ENCODE measurements around the gene ZFC3H1. TPM values are rescaled to one million over a fixed set of nuclear protein-coding genes. Genes with fewer than 3 reads are reported as not detected.

Gene ZFC3H1
- total and polyA plus RNA-seq, 2 of the 8 experiments (the other 6 are each of a cell fraction or from before 2014, with no cell fraction given) = 20.0 to 32.4 TPM

- no peak overlapping the region for H2BK20ac ChIP-seq (ENCODE audit: low read length)
- no peaks in the 10 kb centered on the region for H3K23me2 ChIP-seq (ENCODE audit: low read depth, low read length)
- H3K79me1 ChIP-seq (ENCODE audit: low read depth, low read length) = no peaks in the 10 kb centered on the region
- H3K4ac ChIP-seq (replicated peaks; ENCODE audit: insufficient read length, low read depth, low read length) = no peak overlapping the region
- no peak overlapping the region for H3K4me2 ChIP-seq (ENCODE audit: insufficient read depth in 1 of 2, low read depth in 2 of 2, low read length in 2 of 2)
- no peak overlapping the region for H2BK5ac ChIP-seq (ENCODE audit: low read depth, low read length)
- TF ChIP-seq CTBP2 (IDR thresholded peaks at IDR 0.05; ENCODE audit: borderline replicate concordance, insufficient read depth, insufficient read length, low read length) (no peak), E2F6 (IDR thresholded peaks at IDR 0.05) (no peak), BACH1 (IDR thresholded peaks at IDR 0.05; ENCODE audit: low read length) (no peak), PHF8 (conservative IDR thresholded peaks at IDR 0.05; ENCODE audit: low read depth, low read length) (no peak), TAF7 (optimal IDR thresholded peaks at IDR 0.05; ENCODE audit: borderline replicate concordance, low read depth, low read length) (no peak)
- H2BK120ac ChIP-seq (replicated peaks; ENCODE audit: low read depth, low read length) = no peak overlapping the region
- no peaks in the 10 kb centered on the region for H3K36me3 ChIP-seq (ENCODE audit: control insufficient read depth in 2 of 4, insufficient read depth in 4 of 4, low read length in 3 of 4)
- peaks cover 0 to 1% (median 0%) of the 10 kb centered on the region in 4 experiments; a peak in 1 of 7 replicates for H3K27me3 ChIP-seq (replicated peaks in 1 of 4; ENCODE audit: control insufficient read depth in 3 of 4, extremely low read depth in 1 of 4, insufficient read depth in 3 of 4, low read length in 3 of 4)
- H3K23ac ChIP-seq (ENCODE audit: insufficient read length) = no peak overlapping the region
- H2BK15ac ChIP-seq (ENCODE audit: low read length) = no peak overlapping the region
- no peak overlapping the region for H3K18ac ChIP-seq (ENCODE audit: extremely low read depth, low read length)
- H4K20me1 ChIP-seq (replicated peaks in 1 of 2; ENCODE audit: control insufficient read depth in 1 of 2, insufficient read depth in 2 of 2, low read length in 2 of 2) = no peaks in the 10 kb centered on the region
- no peak overlapping the region for H2BK12ac ChIP-seq (ENCODE audit: low read depth, low read length)
- no peak overlapping the region for H4K8ac ChIP-seq (ENCODE audit: extremely low read depth, insufficient read depth, low read length)
- H3K4me1 ChIP-seq (replicated peaks in 1 of 4; ENCODE audit: control insufficient read depth in 3 of 4, insufficient read depth in 4 of 4, low read length in 3 of 4) = peaks cover 0 to 3% (median 0%) of the 10 kb centered on the region in 4 experiments; a peak in 1 of 7 replicates
- H3K9me3 ChIP-seq (ENCODE audit: insufficient read depth in 2 of 2, low read depth in 1 of 2, low read length in 1 of 2) = no peaks in the 10 kb centered on the region
- no peak overlapping the region for H4K91ac ChIP-seq (replicated peaks; ENCODE audit: insufficient read length, low read length)
- no peak overlapping the region for H3K9ac ChIP-seq (replicated peaks in 1 of 4; ENCODE audit: extremely low read depth in 1 of 4, low read depth in 3 of 4, low read length in 3 of 4)
- no peak overlapping the region for H3K4me3 ChIP-seq (ENCODE audit: extremely low read depth in 1 of 4, insufficient read depth in 2 of 4, low read depth in 3 of 4, low read length in 4 of 4)
- no peak overlapping the region for H3K56ac ChIP-seq (replicated peaks; ENCODE audit: insufficient read length, low read depth, low read length)
- no peaks in the 10 kb centered on the region for H3K79me2 ChIP-seq (ENCODE audit: control insufficient read depth in 1 of 2, insufficient read depth in 2 of 2, low read length in 2 of 2)
- no peak overlapping the region for H2AFZ ChIP-seq (ENCODE audit: low read length)
- 54% methylated on average over 2 of the region's 2 CpGs; no CpG with 5 or more reads in 1 of the 2 experiments for WGBS, 2 experiments (ENCODE audit: extremely low coverage in 1 of 2, insufficient coverage in 1 of 2, insufficient read length in 1 of 2, insufficient replicate concordance in 2 of 2, low coverage in 1 of 2, low lambda C conversion rate in 2 of 2, missing lambda C conversion rate in 1 of 2)
- ChIA-PET POLR2A (ENCODE audit: partially characterized antibody) (no interaction called here), CTCF (ENCODE audit: partially characterized antibody) (interaction anchor here (1.3 kb wide), 2 partner anchors 155 to 176 kb away, joined by 4 read pairs; no protein-coding TSS in a partner anchor)
- no peak overlapping the region for H3K14ac ChIP-seq (ENCODE audit: insufficient read length)
- no peak overlapping the region for H2AK5ac ChIP-seq (ENCODE audit: low read depth, low read length)
- no peak overlapping the region for H4K5ac ChIP-seq (ENCODE audit: insufficient read length, low read depth, low read length)
- FAIRE-seq = no peak
- no peak overlapping the region for H3K27ac ChIP-seq (ENCODE audit: low read depth, low read length)
- peak in 1 of 2 experiments; percentile 44 for DNase-seq (ENCODE audit: low read depth in 1 of 2, low spot score in 2 of 2)
Measured at GRCh38 chr12:71591601-71592000, 72.0 kb downstream of the ZFC3H1 start.

Data from H1 (cell line).